ENCODE measurements around the gene DYRK3. TPM values are rescaled to one million over a fixed set of nuclear protein-coding genes. Genes with fewer than 3 reads are reported as not detected.

Gene DYRK3
- total and polyA plus RNA-seq, 9 of the 15 experiments (the other 6 are each of a cell fraction or from before 2014, with no cell fraction given), result 4.5 to 33.7 (median 25.7) TPM

DNA sequence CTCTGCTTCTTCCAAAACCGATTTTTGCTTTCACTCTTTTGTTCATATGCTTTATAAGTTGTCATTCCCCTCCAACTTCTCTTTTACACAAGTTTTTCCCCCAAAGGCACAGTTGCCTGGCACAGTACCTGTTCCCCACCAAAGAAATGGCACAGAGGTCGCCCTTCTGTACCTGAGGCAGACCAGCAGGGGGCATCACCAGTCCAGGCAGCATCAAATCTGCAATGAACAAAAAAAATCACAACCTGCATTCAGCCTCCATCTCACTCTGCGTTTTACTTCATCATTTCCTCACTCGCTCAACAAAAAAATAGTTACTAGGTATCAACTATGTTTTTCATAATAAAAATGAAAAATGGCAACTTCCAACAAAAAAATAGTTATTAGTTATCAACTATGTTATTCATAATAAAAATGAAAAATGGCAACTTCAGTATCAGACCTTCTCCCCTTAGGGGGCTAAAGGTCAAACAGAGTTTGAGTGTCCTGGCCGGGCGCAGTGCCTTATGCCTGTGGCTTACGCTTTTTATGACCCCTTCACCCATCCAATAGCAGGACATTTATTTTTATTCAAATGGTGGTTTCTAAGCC is 27.1 kb upstream of the DYRK3 start:
- ChIA-PET POLR2A (no interaction called here), CTCF (ENCODE audit: low intra/inter-chr PET ratio) (interaction anchor here (0.6 to 4.4 kb wide), 12 partner anchors 56 to 1189 kb away, joined by 3 to 43 read pairs (median 4); no protein-coding TSS in a partner anchor)
- Histone ChIP-seq H3K36me3 (ENCODE audit: control insufficient read depth, insufficient read depth, low read length) (peaks cover 70% of the 10 kb centered on the region), H3K4me1 (replicated peaks in 1 of 2; ENCODE audit: control insufficient read depth in 2 of 2, insufficient read depth in 2 of 2, low read length in 2 of 2) (peaks cover 5 to 7% of the 10 kb centered on the region in 2 experiments; a peak in 4 of 5 replicates), H3K4me3 (no peak overlapping the region), H3K4me2 (ENCODE audit: insufficient read depth, low read length) (no peak overlapping the region), H3K27me3 (ENCODE audit: control insufficient read depth in 2 of 2, insufficient read depth in 2 of 2, low read length in 2 of 2) (no peaks in the 10 kb centered on the region), H3K9me3 (replicated peaks; ENCODE audit: control insufficient read depth, insufficient read depth, low read depth, low read length) (no peaks in the 10 kb centered on the region), H3K79me2 (ENCODE audit: control insufficient read depth, insufficient read depth, low read length) (peaks cover 16% of the 10 kb centered on the region), H3K9ac (ENCODE audit: insufficient read depth in 1 of 2, low read depth in 2 of 2, low read length in 2 of 2) (no peak overlapping the region), H4K20me1 (replicated peaks; ENCODE audit: control insufficient read depth, insufficient read depth, low read length) (no peaks in the 10 kb centered on the region), H2AFZ (ENCODE audit: low read depth, low read length) (no peak overlapping the region), H3K9me1 (ENCODE audit: control insufficient read depth, insufficient read depth, low read length) (no peaks in the 10 kb centered on the region), H3K27ac (ENCODE audit: extremely low read depth, low read depth, low read length) (no peak overlapping the region)
- FAIRE-seq (peak; percentile 78), ATAC-seq (no peak), DNase-seq (ENCODE audit: extremely low read depth in 1 of 4, low spot score in 3 of 4) (peak; percentile 55 to 68 (median 62))
- in situ Hi-C loops (cut with MboI) (loop anchor here (25.0 kb wide), 2 partner anchors 304 to 904 kb away; partner anchors contain the start of gene FCMR), intact Hi-C loops (cut with micrococcal nuclease) (loop anchor here (1.0 to 5.0 kb wide), 4 partner anchors 56 to 374 kb away; no protein-coding TSS in a partner anchor)
- WGBS (ENCODE audit: insufficient coverage, low coverage, missing lambda C conversion rate), result 57% methylated on average over 7 of the region's 7 CpGs
- BruUV-seq (replicated peaks), result no TSS peak
- TF ChIP-seq STAG1 (CRISPR knock-in tag; IDR thresholded peaks at IDR 0.05; ENCODE audit: borderline replicate concordance), result peak; percentile 82; the same call in 1 of the 2 replicates
- TF ChIP-seq, protein P1, sequence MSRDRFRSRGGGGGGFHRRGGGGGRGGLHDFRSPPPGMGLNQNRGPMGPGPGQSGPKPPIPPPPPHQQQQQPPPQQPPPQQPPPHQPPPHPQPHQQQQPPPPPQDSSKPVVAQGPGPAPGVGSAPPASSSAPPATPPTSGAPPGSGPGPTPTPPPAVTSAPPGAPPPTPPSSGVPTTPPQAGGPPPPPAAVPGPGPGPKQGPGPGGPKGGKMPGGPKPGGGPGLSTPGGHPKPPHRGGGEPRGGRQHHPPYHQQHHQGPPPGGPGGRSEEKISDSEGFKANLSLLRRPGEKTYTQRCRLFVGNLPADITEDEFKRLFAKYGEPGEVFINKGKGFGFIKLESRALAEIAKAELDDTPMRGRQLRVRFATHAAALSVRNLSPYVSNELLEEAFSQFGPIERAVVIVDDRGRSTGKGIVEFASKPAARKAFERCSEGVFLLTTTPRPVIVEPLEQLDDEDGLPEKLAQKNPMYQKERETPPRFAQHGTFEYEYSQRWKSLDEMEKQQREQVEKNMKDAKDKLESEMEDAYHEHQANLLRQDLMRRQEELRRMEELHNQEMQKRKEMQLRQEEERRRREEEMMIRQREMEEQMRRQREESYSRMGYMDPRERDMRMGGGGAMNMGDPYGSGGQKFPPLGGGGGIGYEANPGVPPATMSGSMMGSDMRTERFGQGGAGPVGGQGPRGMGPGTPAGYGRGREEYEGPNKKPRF (IDR thresholded peaks at IDR 0.05; ENCODE audit: low read depth, low read length), result no peak
- TF ChIP-seq TFAM (CRISPR knock-in tag; conservative IDR thresholded peaks at IDR 0.05), result no peak
- TF ChIP-seq, protein P2, sequence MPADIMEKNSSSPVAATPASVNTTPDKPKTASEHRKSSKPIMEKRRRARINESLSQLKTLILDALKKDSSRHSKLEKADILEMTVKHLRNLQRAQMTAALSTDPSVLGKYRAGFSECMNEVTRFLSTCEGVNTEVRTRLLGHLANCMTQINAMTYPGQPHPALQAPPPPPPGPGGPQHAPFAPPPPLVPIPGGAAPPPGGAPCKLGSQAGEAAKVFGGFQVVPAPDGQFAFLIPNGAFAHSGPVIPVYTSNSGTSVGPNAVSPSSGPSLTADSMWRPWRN (IDR thresholded peaks at IDR 0.05; ENCODE audit: low read depth), result no peak
- TF ChIP-seq ZNF384 (IDR thresholded peaks at IDR 0.05; ENCODE audit: low read depth, low read length), result peak; percentile 75
- TF ChIP-seq, protein P3, sequence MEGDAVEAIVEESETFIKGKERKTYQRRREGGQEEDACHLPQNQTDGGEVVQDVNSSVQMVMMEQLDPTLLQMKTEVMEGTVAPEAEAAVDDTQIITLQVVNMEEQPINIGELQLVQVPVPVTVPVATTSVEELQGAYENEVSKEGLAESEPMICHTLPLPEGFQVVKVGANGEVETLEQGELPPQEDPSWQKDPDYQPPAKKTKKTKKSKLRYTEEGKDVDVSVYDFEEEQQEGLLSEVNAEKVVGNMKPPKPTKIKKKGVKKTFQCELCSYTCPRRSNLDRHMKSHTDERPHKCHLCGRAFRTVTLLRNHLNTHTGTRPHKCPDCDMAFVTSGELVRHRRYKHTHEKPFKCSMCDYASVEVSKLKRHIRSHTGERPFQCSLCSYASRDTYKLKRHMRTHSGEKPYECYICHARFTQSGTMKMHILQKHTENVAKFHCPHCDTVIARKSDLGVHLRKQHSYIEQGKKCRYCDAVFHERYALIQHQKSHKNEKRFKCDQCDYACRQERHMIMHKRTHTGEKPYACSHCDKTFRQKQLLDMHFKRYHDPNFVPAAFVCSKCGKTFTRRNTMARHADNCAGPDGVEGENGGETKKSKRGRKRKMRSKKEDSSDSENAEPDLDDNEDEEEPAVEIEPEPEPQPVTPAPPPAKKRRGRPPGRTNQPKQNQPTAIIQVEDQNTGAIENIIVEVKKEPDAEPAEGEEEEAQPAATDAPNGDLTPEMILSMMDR (IDR thresholded peaks at IDR 0.05 in 2 of 3, conservative IDR thresholded peaks at IDR 0.05 in 1 of 3; ENCODE audit: insufficient read depth in 2 of 3, low read depth in 1 of 3, low read length in 3 of 3), result peak; percentile 87 to 91 (median 90)
- TF ChIP-seq EZH2 (IDR thresholded peaks at IDR 0.05; ENCODE audit: borderline replicate concordance, low read depth, low read length), result no peak
- TF ChIP-seq HNRNPUL1 (IDR thresholded peaks at IDR 0.05; ENCODE audit: low read length), result no peak
- no peak for TF ChIP-seq FOXK1 (CRISPR knock-in tag; IDR thresholded peaks at IDR 0.05; ENCODE audit: borderline replicate concordance)
- no peak for TF ChIP-seq DMBX1 (CRISPR knock-in tag; IDR thresholded peaks at IDR 0.05; ENCODE audit: borderline replicate concordance)
- TF ChIP-seq RBM15 (IDR thresholded peaks at IDR 0.05; ENCODE audit: insufficient read depth, low read length), result no peak
- TF ChIP-seq TBL1XR1 (IDR thresholded peaks at IDR 0.05; ENCODE audit: low read length in 2 of 2), result no peak
- peak; percentile 76; the same call in 1 of the 2 replicates for TF ChIP-seq PHF21A (IDR thresholded peaks at IDR 0.05; ENCODE audit: borderline replicate concordance, low read depth)
- TF ChIP-seq, protein P4, sequence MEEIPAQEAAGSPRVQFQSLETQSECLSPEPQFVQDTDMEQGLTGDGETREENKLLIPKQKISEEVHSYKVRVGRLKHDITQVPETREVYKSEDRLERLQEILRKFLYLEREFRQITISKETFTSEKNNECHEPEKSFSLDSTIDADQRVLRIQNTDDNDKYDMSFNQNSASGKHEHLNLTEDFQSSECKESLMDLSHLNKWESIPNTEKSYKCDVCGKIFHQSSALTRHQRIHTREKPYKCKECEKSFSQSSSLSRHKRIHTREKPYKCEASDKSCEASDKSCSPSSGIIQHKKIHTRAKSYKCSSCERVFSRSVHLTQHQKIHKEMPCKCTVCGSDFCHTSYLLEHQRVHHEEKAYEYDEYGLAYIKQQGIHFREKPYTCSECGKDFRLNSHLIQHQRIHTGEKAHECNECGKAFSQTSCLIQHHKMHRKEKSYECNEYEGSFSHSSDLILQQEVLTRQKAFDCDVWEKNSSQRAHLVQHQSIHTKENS (CRISPR knock-in tag; IDR thresholded peaks at IDR 0.05), result no peak
- TF ChIP-seq IRF2 (CRISPR knock-in tag; IDR thresholded peaks at IDR 0.05), result no peak
